HG02798 (cell line): Measurements from ENCODE around the gene HSPB6.
"Not testable (repeated sequence)": the region's sequence is repeated elsewhere in the genome, so short reads cannot be mapped to it uniquely, and the experiment has no call there.

Experiments
- ATAC-seq: cut with Tn5 transposase; IDR thresholded peaks from one replicate; pipeline ENCODE4 v1.9.1; 2021; ENCODE audit warnings: mild to moderate bottlenecking; ENCODE audit not compliant: unreplicated experiment, poor library complexity

Gene HSPB6

GRCh38 chr19:35786299-35787160 is 29.7 kb upstream of the HSPB6 start:
- ATAC-seq: no peak

GRCh38 chr19:35785339-35785627 is 28.5 kb upstream of the HSPB6 start:
- ATAC-seq: no peak

- ATAC-seq: no peak
These were observed 27.9 kb upstream of the HSPB6 start for GRCh38 chr19:35784503-35785338.

GRCh38 chr19:35783469-35784434 is 26.9 kb upstream of the HSPB6 start:
- no peak for ATAC-seq

GRCh38 chr19:35782589-35782988 is 25.8 kb upstream of the HSPB6 start:
- no peak for ATAC-seq

- ATAC-seq: no peak
These were observed 24.8 kb upstream of the HSPB6 start for GRCh38 chr19:35781650-35782049.

- ATAC-seq: no peak
These were observed 23.9 kb upstream of the HSPB6 start for GRCh38 chr19:35780717-35781116.

GRCh38 chr19:35780058-35780457 is 23.2 kb upstream of the HSPB6 start:
- ATAC-seq: no peak

- ATAC-seq: no peak
These were observed 22.2 kb upstream of the HSPB6 start for GRCh38 chr19:35779033-35779432.

- no peak for ATAC-seq
These were observed 21.1 kb upstream of the HSPB6 start for GRCh38 chr19:35777961-35778360.

GRCh38 chr19:35777086-35777841 is 20.4 kb upstream of the HSPB6 start:
- ATAC-seq: no peak

GRCh38 chr19:35776102-35776788 is 19.4 kb upstream of the HSPB6 start:
- ATAC-seq: no peak

- peak; percentile 98 for ATAC-seq
These were observed 18.7 kb upstream of the HSPB6 start, which contains the start of gene ARHGAP33 for GRCh38 chr19:35775298-35776101. Gene ARHGAP33 (plus strand): TSS chr19:35775564. CDS start chr19:35775659, 95 bp downstream.

- no peak for ATAC-seq
These were observed 18.1 kb upstream of the HSPB6 start for GRCh38 chr19:35775046-35775297.

- no peak for ATAC-seq
These were observed 17.6 kb upstream of the HSPB6 start for GRCh38 chr19:35774274-35775045.

GRCh38 chr19:35773020-35773806 is 16.4 kb upstream of the HSPB6 start:
- ATAC-seq: no peak

GRCh38 chr19:35772362-35772761 is 15.5 kb upstream of the HSPB6 start:
- ATAC-seq: not testable (repeated sequence)
